HG03280 (cell line): ENCODE measurements around the gene MBLAC1.

ENCODE experiments used
- ATAC-seq: cut with Tn5 transposase; IDR thresholded peaks from one replicate; pipeline ENCODE4 v1.9.1; 2021; ENCODE audit warnings: mild to moderate bottlenecking, moderate library complexity; ENCODE audit not compliant: unreplicated experiment

The MBLAC1 gene

DNA sequence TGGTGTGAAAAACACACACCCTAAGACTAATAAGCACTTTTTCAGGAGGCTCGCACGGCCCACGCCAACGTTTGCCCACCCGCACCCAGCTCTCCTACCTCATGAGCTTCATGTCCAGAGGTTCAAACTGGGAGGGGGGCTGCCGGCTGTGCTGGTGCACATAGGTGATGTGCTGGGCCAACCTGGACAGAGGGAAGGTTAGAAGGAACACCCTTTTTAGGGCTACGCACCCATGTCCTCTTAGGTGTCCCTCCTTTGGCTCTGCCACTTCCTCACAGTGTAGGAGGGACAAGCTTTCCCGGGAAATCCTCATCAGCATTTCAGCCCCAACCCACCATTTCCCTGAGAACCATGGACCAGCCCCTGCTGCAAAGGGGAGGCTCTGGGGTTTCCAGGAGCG is 31.5 kb upstream of the MBLAC1 start:
- ATAC-seq, result no peak

DNA sequence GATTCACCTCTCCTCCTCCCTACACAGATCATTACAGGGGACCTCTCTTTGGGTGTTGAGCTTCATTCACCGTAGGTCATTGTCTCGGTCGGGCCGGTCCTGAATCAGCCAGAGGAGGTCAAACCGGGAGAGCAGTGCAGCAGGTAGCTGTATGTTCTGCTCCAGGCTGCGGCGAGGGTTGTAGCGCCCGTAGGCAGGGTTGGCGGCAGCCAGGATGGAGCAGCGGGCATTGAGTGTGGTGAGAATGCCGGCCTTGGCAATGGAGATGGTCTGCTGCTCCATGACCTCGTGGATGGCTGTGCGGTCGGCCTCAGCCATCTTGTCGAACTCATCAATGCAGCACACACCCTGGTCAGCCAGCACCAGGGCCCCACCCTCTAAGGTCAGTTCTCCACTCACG is 31.1 kb upstream of the MBLAC1 start:
- no peak for ATAC-seq

DNA sequence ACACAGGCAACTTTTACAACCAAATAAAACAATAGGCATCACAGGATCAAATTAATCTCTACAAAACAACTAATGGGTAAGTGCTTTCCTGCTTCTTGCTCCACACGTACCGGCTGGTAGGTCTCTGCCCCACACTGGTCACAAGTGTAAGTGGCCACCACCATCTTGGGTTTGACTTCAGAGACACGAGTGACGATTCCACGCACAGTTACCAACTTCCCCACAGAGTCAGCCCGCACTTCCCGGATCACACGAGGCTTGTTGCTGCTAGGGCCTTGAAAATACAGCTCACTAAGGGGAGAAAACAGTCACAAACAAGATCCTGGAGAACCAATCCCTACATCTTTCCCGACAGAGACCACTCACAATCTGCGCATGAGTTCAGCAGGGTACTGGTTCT is 27.9 kb upstream of the MBLAC1 start:
- no peak for ATAC-seq

DNA sequence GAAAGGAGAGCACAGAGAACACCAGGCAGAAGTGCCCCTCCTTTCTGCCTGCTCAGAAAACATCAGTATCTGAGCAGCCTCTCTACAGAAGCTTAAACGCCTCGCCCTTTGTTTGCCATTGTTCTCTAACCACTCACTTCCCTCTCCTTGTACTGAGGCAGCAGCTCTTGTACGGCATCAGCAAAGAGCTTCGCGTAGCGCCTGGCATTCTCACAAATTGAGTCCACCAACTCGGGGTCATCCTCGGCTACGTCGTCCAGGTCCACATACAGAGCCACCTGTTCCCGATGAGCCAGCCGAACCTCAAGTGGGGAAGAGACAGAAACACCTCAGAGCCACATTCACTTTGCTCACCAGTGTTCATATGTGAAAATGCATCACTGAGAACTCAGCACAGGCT is 27.3 kb upstream of the MBLAC1 start:
- ATAC-seq, result no peak

DNA sequence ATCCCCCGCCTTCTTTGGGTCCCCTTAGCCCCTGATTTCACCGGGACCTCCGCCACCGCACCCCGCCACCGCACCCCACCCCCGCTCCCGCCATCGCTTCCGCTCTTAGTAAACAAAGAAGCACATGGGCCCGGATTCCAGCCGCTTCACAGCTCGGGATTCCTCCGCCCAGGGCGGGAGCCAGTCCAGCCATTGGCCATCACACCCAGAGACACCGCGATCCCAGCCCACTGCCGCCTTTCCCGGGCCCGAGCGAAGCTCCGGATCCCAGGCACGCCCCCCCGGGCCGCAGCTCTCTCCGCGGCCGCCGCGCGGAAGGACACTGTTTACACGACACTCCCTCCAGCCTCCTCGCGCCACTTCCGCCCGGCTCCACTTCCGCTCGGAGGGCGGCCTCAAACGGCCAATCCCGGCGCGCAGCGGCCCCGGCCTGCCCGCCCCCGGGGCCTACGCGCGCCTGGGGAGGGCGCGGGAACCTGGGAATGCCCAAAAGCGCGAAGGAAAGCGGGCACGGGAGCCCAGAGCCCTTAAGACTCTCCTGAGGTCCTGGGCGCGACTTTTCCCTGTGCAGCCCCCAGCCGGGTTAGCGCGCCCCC is 26.2 kb upstream of the MBLAC1 start:
- peak; percentile 73 for ATAC-seq

DNA sequence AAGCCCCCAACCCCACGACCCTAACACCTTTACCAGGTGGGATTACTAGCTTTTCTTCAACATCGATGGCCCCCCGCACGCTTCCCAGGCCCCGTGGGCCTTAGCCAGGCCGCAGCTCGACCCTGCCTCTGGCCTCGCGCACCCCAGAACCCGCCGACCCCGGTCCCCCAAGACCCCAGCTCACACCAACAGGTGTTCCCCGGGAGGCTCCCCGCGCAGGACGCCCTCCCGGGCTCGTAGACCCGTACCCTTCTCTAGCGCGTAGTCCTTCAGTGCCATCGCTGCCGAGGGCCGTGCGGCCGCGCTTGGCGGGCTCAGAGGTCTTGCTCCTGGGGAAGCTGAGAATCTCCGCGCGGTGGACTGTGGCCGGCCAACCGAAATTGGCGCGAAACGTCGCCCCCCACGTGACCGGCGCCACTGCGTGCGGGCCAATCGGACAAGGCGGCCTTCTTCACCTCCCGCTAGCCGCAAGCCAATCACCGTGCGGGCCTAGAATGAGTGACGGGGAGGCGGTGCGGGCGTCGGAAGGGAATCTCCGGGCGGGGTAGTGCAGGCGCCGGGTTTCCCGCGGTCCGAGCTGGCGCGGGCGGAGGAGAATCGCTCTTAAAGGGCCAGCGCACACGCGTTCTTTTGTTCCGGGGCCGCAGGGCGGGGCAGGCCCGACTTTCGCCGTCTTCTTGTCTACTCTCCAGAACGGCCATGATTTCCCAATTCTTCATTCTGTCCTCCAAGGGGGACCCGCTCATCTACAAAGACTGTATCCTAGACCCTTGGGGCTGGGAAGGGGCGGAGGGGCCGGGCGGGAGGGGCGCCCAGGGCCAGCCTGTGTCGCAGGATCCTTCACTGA is 25.5 kb upstream of the MBLAC1 start, which contains the start of the genes AP4M1 and MCM7:
AP4M1 (plus strand) TSS at position 628 of the 847 bp plus-strand sequence; CDS start at position 700, 72 bp downstream.
MCM7 (minus strand) TSS at position 382 of the 847 bp plus-strand sequence; CDS start at position 279, 103 bp downstream.
- peak; percentile 87 for ATAC-seq

DNA sequence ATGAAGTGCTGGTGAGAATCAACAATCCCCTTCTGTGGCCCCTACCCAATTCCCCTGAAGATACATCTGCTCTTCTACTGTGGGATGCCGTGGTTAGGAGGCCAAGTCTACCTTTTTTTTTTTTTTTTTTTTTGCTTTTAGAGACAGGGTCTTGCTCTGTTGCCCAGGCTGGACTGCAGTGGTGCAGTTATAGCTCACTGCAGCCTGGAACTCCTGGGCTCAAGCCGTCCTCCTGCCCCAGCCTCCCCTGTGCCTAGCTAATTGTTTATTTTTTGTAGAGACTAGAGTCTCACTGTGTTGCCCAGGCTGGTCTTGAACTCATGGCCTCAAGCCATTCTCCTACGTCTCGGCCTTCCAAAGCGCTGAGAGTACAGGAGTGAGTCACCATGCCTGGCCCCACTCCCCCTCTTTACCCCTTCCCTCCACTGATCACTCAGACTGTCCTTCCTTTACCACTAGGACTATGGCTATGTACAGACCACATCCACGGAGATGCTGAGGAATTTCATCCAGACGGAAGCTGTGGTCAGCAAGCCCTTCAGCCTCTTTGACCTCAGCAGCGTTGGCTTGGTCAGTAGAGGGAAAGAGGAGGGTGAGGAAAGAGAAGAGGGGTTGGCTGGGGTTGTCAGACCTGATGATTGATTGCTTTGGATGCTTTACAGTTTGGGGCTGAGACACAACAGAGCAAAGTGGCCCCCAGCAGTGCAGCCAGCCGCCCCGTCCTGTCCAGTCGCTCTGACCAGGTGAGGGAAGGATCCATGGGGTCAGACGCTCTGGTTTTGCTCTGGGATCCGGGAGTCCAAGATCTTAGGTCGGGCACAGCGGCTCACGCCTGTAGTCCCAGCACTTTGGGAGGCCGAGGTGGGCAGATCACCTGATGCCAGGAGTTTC is 23.6 kb upstream of the MBLAC1 start:
- no peak for ATAC-seq

DNA sequence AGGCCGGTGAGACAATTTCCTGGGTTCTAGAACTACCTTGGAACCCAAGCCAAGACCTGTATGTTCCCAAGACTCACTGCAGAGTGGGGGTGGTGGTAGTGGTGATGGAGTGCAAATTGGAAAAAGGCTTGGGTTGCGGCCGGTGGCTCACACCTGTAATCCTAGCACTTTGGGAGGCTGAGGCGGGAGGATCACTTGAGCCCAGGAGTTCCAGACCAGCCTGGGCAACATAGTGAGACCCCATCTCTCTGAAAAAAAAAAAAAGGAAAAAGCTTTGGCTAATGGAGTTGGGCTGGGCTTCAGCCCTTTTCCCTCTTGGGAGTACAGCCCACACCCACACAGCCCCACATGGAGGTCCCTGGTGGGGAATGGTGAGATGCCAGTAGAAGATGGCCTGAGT is 21.2 kb upstream of the MBLAC1 start:
- no peak for ATAC-seq

DNA sequence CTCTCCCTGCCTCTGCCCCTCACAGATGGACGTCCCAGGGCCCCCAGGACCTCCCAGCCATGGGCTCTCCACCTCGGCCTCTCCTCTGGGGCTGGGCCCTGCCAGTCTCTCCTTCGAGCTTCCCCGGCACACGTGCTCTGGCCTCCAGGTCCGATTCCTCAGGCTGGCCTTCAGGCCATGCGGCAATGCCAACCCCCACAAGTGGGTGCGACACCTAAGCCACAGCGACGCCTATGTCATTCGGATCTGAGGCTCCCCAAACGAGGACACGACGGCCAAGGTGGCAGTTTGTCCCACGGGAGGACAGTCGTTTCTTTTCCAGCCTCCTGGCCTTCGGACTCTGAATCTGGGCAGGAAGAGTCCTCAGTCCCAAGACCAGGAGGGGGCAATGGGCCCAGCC is 20.1 kb upstream of the MBLAC1 start:
- ATAC-seq, result no peak

DNA sequence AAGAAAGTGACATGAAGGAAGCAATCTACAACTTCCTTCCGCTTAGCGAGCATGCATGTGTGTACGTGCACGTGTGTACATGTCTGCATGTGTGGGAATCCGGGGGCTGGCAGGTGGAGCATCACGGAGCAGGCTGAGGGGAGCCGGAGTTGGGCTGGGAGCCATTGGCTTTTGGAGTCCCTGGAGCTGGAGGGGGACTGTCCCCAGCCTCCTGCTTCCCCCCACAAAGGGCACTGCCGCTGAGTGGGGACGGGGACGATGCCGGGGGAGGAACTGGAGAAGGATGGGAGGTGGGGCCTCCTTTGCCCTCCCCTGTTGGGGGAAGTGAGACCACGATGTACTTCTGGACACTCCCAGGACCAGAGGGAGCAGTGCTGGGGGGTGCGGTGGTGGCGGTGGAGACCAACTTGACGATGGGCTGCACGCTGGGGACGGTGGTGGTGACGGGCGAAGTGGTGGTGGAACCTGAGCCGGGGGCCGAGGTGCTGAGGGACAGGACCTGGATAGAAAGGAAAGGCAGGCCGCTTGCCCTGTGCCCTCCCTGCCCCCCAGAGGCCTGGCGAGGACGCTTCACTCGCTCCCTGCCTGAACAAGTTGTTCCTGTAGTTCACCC is 19.5 kb upstream of the MBLAC1 start:
- no peak for ATAC-seq

DNA sequence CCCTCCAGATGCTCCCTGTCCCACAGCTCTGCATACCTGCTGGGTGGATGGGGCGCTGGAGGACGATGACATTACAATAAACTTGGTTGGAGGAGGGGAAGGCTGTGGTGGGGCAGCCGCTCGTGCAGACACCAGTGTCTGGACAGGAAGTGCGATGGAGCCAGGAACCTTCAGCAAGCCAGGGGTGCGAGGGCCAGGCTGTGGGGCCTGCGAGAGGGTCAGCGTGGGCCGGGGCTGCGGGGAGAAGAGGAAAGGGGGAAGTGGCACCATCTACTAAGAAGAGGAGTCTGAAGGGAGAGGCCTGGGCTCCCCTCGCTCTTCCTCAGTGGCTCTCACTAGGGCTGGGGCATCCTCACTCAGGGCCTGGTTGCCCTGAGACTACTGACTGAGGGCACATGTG is 18.9 kb upstream of the MBLAC1 start:
- no peak for ATAC-seq

DNA sequence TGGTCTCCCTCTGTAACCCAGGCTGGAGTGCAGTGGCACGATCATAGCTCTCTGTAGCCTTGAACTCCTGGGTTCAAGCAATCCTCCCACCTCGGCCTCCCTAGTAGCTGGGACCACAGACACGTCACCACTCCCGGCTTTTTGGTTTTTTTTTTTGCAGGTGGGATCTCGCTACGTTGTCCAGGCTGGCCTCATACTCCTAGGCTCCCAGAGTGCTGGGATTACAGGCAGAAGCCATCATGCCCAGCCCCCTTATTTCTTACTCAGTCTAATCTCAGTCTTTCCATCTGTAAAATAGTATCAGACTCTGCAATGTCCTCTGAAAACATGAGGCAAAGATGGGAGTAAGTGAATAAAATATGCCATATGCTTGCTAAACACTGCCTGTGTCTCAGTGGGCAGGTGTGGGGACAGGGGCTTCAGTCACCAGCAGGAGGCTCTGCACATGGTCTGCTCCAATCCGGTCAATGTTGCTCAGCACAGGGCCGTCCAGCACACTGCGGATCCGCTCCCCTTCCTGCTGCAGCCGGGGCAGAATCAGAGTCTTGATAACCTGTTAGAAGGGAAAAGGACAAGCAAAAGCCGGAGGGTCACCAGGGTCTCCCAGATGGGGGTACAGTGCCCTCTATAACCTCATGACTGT is 17.1 kb upstream of the MBLAC1 start:
- ATAC-seq, result no peak

DNA sequence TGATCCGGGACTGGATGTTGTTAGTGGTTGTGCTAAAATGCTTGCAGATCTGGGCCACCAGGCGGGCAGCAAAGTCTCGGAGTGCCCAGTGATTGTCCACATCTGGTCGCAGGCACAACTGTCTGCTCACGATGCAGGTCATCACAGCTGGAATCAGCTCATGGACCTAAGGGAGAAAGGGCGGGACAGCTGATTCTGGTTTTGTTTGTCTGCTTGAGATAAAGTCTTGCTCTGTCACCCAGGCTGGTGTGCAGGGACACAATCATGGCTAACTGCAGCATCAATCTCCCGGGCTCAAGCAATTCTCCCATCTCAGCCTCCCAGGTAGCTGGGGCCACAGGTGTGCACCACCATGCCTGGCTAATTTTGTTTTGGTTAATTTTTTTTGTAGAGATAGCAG is 15.6 kb upstream of the MBLAC1 start:
- ATAC-seq, result no peak

DNA sequence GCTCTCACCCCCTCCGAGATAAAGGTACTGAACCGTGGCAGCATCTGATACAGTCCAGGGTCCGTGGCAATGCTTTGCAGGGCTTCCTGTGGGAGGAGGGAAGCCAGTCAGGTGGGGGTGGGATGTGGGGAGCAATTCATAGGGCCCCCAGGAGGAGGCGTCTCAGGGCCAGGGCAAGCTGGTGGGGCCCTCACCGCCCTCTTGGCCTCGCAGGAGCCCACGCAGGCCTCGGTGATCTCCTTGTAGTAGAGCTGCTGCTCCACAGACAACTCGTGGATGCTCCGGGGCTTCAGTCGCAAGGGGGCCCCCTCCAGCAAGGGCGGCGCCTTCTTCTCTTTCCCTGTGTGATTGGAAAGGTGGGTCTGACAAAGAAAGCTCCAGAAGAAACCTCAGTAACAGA is 14.9 kb upstream of the MBLAC1 start:
- ATAC-seq, result no peak

DNA sequence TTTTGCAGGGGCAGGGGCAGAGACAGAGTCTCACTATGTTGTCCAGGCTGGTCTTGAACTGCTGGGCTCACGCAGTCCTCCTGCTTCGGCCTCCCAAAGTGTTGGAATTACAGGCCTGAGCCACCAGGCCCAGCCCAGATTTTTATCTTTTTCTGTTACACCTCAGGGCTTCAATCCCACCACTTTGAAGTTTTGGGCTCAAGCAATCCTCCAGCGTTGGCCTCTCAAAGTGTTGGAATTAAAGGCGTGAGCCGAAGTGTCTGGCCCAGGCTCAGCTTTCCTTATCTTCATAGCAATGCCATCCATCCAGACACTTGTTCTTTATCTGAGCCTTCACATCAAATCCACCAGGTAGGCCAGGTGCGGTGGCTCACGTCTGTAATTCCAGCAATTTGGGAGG is 11.7 kb upstream of the MBLAC1 start:
- no peak for ATAC-seq

DNA sequence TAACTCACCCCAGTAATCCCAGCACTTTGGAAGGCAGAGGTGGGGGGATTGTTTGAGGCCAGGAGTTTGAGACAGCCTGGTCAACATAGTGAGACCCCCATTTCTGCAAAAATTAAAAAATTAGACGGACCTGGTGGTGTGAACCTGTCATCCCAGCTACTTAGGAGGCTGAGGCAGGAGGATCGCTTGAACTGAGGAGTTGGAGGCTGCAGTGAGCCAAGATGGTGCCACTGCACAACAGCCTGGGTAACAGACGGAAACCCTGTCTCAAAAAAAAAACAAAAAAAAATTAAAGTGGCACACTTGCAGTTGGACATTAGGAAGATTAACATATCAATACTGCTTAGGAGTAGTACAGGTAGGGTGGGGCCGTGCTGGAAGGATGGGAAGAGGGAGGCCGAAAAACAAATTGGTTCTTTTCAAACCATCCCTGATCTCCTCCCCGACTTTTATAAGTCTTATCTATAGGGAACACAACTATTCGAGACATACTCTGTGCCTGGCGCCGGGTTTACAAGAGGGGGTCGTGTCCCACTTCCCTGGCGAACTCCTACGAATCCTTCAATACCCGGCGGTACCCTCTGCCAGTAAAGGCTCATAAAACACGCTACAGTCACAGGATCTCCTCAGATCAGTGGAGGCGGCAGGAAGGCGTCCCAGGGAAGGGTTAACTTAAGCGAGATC is 8.2 kb upstream of the MBLAC1 start:
- ATAC-seq, result no peak

DNA sequence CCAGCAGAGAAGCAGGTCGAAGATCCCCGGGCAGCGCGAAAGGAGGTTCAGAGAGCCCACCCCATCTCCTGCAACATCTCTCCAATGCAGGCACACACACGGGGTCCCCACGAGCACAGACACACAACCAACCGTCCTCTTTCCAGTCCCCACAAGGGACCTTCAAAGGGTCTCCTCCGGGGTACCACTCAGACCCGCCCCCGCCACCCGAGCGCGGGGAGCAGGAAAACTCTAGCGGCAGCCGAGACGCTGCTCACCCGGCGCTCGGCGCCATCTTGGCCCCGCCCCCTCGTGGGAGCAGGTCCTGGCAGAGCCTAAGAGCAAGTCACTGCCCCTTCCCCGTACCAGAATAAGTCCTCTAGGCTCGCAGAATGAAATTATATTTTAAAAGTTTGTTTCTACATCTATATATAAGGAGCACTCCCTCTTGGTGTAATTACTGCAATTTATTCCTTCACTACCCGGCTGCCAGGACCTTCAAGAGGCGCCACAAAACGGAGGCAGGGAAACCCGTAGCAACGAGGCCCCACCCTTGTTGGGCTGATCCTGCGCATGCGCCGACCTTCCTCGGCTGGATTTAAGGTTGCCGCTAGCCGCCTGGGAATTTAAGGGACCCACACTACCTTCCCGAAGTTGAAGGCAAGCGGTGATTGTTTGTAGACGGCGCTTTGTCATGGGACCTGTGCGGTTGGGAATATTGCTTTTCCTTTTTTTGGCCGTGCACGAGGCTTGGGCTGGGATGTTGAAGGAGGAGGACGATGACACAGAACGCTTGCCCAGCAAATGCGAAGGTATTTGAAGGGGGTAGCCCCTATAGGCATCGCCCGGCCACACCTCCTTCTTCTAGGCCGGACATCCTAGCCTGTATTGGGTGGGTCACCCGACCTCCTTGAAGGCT is 7.4 kb upstream of the MBLAC1 start, which contains the start of the genes CNPY4 and TAF6:
CNPY4 (plus strand) TSS at position 563 of the 898 bp plus-strand sequence; CDS start at position 674, 111 bp downstream.
TAF6 (minus strand) TSS at position 287 of the 898 bp plus-strand sequence. CDS start 5,149 bp downstream, outside the sequence.
- peak; percentile 78 for ATAC-seq

DNA sequence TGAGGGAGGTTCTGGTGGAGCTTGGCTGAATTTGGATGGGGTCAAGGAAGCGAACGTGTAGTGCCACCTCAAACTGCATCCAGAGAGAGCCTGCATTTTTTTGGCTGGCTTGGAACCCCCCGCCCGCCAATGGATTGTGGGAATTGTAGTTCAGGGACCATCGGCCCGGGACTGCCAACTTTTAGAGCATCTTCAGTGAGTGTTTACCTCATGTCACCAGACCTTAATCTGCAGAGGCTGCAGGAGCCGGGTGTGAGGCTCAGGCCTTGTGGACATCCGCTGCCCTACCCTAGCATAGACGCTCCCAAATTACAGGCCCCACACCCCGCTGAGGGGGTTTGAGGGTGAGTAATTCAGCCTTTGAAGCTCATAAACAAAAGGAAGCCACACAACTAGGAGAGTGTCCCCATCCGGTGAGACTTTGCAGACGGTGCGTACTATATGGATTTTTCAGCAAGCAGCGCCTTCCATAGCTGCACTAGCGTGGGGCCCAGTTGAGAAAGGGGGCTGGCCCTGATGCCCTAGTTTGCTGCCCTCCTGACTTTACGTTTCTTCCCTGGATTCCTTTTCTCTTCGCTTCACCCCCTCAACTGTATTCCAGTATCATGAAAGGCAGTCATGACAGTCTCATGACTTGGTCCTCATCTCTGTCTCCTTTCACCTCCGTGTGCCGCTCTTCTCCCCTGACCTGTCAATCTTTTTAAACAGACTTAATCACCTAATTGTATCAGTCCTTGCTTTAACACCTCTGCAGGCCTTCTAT is 6.6 kb upstream of the MBLAC1 start:
- ATAC-seq, result peak; percentile 33
